ENCODE measurements around the gene SPANXC.
"Not testable (repeated sequence)": the region's sequence is repeated elsewhere in the genome, so short reads cannot be mapped to it uniquely, and the experiment has no call there.

Gene SPANXC, protein sequence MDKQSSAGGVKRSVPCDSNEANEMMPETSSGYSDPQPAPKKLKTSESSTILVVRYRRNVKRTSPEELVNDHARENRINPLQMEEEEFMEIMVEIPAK

DNA sequence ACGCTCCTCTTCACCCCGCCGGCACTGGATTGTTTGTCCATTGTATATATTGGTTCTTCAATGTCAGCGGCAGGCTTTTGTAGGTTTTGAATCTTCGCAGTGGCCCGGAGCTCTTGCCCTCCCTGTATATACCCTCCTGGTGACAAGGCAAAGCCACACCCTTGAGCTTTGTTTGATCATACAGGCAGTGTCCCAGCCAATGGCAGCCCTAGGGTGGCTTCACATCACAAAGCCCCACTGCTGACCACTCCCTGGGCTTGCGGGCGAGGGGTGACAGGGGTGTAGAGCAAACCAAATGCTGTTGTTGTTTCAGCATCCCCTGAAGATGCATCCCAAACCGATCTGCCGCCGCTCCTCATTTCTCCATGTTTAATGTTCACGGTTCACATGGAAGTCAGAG, at the start of gene SPANXC:
Gene SPANXC, minus strand, starts transcription at position 101 of the 400 bp plus-strand sequence. Its CDS starts 60 bp downstream, at position 41.
- not testable (repeated sequence) for DNase-seq

DNA sequence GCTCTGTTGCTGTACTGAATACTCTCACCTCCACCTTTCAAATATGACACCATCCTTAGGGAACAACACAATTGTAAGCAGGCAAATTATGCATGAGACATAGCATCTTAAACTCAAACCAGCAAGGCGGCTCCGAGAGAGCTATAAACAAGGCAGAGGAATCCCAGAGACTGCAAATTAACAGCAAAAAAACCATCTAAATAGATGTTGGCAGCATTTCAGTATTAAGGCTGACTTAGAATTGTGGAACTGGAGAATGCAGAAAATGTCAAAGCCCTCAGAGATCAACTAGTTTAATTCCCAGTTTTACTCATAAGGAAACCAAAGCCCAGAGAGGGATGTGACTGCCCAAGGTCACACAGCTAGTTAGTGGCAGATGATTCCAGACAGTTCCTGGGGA, 37.2 kb upstream of the SPANXC start:
- DNase-seq: no peak

- DNase-seq: no peak
These were observed 36.0 kb upstream of the SPANXC start for GRCh38 chrX:141278306-141278705.

- no peak for DNase-seq
These were observed 15.8 kb upstream of the SPANXC start for GRCh38 chrX:141258080-141258479.

- DNase-seq: no peak
These were observed 20.7 kb downstream of the SPANXC start for GRCh38 chrX:141221611-141222010.

DNA sequence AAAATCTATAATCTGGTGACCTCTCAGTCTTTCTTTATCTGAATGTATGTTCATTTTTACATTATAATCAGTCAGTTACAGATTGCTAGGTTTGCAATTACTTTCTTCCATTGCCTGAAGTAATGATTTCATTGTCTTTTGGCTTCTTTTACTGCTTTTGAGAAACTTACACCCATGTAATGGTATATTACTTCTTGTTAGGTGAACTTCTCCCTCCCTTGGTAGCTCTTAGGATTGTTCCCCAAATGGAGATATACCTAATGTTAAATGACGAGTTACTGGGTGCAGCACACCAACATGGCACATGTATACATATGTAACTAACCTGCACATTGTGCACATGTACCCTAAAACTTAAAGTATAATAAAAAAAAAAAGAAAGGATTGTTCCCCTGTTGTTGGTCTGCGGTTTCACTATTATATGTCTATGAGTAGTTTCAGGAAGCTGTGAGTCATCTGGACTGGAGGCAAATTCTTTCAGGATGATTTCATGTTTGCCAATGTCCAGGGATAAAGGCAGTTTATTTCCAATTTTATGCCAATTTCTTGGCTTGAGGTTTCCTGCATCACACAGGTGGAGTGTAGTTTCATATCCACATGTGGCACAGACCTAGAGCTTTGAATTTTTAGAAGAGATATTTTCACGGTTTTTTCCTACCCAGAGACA, 21.8 kb downstream of the SPANXC start:
- no peak for DNase-seq

DNA sequence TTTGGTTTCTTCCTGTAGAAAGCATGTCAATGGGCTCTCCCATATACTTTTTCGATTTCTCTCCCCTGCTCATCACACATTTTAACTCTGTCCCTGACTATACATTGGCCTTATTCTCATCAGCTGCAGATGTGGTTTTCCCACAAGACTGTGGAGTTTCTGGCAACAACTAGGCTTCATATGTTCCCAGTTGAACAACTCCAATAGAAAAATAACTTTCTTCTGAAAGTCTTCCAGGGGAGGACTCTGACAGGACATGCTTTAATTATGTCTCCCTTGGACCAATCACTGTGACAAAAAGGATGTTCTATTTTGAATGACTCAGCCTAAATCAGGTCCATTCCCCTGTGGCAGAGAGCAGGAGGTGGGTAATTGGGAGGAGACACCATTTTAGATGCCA, 28.1 kb downstream of the SPANXC start:
- no peak for DNase-seq

- no peak for DNase-seq
These were observed 40.4 kb downstream of the SPANXC start for GRCh38 chrX:141201962-141202361.
